ENCODE data around the gene PTMA.
A peak's percentile ranks its signal among the peaks of the same experiment; 100 is the strongest.
"Not testable (repeated sequence)": the region's sequence is repeated elsewhere in the genome, so short reads cannot be mapped to it uniquely, and the experiment has no call there.

PTMA gene

GRCh38 chr2:231707927-231708772, at the start of gene PTMA:
Gene PTMA (plus strand): TSS chr2:231708525. CDS start chr2:231708707, 182 bp downstream.
- DNase-seq (ENCODE audit: low read depth in 2 of 2), result peak; percentile 99 to 100

GRCh38 chr2:231660073-231660472, 48.3 kb upstream of the PTMA start:
- not testable (repeated sequence) for DNase-seq (ENCODE audit: low read depth in 2 of 2)

DNA sequence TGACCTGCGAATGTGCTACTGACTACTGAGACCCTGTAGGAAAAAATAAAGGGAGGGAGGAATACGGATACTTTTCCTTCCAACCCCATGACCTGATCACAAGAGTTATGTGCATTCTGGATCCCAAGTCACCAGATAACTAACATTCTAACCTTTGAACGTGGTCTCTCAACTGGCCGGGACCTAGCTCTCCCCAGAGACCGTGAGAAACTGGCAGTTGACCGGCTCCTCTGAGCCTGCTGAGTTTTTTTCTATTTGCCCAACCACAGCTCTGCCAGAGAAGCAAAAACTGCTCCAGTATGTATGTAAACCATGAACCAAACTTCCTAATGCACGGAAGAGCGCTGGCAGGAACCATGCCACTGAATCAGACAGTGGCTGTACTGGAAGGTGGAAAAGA, 47.5 kb upstream of the PTMA start:
- no peak for DNase-seq (ENCODE audit: low read depth in 2 of 2)

DNA sequence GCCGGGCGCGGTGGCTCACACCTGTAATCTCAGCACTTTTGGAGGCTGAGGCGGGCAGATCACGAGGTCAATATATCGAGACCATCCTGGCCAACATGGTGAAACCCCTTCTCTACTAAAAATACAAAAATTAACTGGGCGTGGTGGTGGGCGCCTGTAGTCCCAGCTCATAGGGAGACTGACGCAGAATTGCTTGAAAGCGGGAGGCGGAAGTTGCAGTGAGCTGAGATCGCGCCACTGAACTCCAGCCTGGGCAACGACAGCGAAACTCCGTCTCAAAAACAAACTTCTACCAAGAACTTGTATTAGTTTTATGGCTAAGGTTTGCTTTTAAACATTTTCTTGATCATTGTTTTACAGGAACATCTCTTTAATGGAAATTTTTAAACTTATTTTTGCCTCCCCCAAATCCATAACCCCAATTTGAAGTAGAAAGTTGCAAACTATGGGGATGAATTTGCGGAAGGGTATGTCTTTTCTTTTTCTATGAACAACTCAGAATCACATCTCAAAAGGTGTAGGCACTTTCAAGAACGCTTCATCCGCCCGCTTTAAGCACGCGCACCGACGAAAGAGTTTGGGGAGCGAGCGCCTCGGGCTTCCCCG, 46.8 kb upstream of the PTMA start:
- no peak for DNase-seq (ENCODE audit: low read depth in 2 of 2)

GRCh38 chr2:231662028-231662810, 46.1 kb upstream of the PTMA start:
- DNase-seq (ENCODE audit: low read depth in 2 of 2), result peak; percentile 94 to 95

GRCh38 chr2:231662811-231663457, 45.4 kb upstream of the PTMA start:
- DNase-seq (ENCODE audit: low read depth in 2 of 2), result no peak

- no peak for DNase-seq (ENCODE audit: low read depth in 2 of 2)
Observed at GRCh38 chr2:231663458-231664212, 44.7 kb upstream of the PTMA start.

DNA sequence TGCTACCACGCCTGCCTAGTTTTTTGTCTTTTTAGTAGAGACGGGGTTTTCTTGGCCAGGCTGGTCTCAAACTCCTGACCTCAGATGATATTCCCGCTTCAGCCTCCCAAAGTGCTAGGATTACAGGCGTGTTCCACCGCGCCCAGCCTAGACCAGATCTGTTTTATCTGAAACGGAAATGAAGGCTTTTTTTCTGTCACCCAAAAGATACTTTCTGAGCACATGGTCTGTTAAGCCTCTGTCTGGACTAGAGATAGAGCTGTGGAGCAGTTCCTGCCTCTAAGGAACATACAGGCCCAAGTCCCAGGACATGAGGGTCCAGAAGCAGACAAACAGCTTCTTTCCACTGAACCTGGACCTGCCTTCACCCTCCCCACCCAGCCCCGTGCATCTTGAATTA, 43.6 kb upstream of the PTMA start:
- DNase-seq (ENCODE audit: low read depth in 2 of 2), result no peak

DNA sequence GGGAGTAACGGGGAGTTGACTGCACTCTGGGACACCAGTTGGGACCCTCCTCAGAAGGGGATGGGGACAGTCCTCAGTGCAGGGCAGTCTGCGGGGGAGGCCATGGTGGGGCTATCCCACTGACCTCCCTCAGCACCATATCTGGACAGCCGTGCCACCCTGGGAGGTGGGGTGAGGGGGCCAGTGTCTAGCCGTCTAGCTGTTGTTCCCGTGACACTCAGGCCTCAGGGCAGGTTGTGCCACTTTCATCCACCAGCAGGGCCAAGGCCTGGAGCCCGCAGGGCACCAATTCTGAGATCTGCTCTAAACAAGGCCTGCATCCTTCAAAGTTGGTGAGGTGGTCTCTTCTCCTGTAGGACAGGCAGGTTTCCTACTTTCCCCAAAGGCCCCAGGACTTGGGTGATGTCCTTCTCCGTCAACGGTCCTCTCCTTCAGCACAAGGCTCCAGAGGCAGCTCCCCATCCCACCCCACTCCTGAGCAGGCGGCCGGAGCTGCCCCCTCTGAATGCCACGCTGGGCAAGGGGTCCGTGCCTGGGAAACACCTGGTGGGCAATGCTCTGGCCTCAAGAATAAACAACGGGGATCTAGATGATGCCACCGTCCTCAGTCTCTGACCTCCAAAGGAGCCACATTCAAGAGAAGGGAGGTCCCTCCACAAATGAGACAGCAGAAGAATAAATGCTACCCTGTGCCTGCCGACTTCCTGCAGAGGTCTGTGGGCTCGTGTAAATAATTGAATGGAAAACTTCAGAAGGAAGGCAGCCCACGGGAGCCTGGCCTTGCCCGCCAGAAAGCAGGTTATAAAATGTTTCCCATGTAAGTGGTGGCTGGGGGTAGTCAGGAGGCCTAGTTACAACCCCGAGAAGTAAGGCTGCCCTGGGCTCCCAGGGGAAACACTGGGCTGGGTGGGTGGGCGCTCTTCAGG, 42.8 kb upstream of the PTMA start:
- DNase-seq (ENCODE audit: low read depth in 2 of 2), result no peak

DNA sequence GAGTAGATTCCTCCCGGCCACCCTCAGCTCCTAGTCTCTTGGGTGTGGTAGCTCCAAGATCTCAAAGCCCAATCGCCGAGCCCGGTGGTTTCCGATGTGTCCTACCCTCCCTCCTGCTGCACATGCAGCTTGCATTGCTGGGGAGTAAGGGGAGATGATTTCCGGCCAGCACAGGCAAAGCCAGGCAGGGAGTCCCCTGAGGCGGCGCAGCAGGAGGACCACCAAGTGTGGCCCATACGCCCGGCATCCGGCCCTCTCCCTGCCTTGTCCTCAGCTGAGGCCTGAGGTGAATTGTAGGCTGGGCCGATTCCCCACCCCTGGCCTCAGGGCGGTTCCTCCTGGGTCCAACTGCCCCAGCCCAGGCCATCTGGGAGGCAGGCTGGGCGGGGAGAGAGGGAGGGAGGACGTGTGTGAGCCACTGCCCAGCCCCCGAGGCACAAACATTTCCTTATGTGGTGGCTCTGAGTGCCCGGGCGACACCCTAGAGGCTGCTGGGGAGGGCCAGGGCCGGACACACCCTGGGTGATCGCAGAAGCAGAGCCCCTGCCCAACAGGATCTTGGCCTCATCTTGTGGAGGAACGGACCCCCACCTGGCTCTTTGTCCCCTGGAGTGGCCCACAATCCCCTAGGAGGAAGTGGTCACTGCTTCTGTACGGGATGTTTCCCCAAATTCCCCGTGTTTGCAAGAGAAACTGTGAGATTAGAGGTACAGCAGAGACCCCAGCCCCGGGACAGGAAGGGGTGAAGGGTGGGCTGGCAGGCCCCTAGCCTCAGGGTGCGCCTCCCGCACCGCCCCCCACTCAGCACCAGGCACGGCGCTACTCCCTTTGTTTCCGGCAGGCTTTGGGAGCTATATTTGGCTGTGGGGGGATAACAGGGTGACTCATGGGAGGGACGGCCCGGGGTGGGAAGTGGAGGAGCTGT, 41.9 kb upstream of the PTMA start:
- DNase-seq (ENCODE audit: low read depth in 2 of 2), result peak; percentile 77 to 79

DNA sequence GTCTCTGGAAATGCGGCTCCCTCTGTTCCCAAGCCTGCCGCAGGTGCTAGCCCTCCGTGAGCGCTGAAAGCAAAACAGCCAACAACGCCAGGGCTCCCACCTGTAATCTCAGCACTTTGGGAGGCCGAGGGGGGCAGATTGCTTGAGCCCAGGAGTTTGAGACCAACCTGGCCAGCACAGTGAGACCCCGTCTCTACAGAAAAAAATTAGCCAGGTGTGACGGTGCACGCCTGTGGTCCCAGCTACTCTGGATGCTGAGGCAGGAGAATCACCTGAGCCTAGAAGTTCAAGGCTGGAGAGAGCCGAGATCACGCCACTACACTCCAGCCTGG, 41.3 kb upstream of the PTMA start:
- DNase-seq (ENCODE audit: low read depth in 2 of 2), result no peak

- DNase-seq (ENCODE audit: low read depth in 2 of 2), result no peak
Observed at GRCh38 chr2:231667496-231667895, 40.8 kb upstream of the PTMA start.

DNA sequence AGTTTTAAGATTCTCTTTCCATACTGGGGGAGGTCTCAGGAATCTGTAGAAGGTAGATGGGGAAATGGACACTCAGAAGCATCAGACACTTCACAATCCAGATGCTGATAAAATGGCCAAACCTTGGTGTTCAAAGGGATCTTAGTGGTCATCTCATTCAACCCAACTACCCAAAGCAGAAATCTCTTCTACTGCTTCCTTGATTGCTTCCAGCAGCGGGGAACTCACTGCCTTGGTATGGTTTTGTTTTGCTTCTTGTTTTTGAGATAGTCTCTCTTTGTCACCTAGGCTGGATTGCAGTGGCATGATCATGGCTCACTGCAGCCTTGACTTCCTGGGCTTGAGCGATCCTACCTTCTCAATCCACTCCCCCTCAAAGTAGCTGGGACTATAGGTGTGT, 39.3 kb upstream of the PTMA start:
- DNase-seq (ENCODE audit: low read depth in 2 of 2), result no peak

GRCh38 chr2:231671270-231672050, 36.9 kb upstream of the PTMA start:
- no peak for DNase-seq (ENCODE audit: low read depth in 2 of 2)

- no peak for DNase-seq (ENCODE audit: low read depth in 2 of 2)
Observed at GRCh38 chr2:231672617-231673347, 35.5 kb upstream of the PTMA start.

- DNase-seq (ENCODE audit: low read depth in 2 of 2), result no peak
Observed at GRCh38 chr2:231673348-231673770, 35.0 kb upstream of the PTMA start.

GRCh38 chr2:231674587-231675338, 33.6 kb upstream of the PTMA start:
- peak in 1 of 2 experiments; percentile 29 for DNase-seq (ENCODE audit: low read depth in 2 of 2)

Data from fibroblast of skin of left quadriceps (primary cell).